ENCODE data around the gene PLPPR1.

The PLPPR1 gene

GRCh38 chr9:101047848-101048397, 19.4 kb downstream of the PLPPR1 start:
- no peak for DNase-seq (ENCODE audit: low read depth)

GRCh38 chr9:101050650-101051049, 22.1 kb downstream of the PLPPR1 start:
- DNase-seq (ENCODE audit: low read depth): no peak

DNA sequence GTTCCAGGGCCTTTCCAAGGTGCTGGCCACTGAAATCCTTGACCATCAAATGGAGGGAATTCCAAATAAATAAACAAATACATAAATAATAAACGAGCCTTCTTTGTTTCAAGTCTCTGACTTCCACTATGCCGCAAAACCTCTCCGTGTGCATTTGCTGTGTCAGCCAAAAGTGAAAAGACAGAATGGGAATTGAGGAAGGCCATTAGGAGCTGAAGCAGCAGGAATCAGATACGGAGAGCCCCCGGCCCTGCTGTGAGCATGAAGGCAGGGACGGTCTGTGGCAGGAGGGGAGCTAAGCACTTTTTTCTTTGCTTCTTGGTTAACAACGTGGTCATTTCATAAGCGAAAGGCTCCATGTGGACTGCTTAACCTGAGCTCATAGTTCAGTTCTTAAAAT, 26.1 kb downstream of the PLPPR1 start:
- no peak for DNase-seq (ENCODE audit: low read depth)

GRCh38 chr9:101055516-101055915, 27.0 kb downstream of the PLPPR1 start:
- no peak for DNase-seq (ENCODE audit: low read depth)

- DNase-seq (ENCODE audit: low read depth): no peak
Observed at GRCh38 chr9:101062686-101063085, 34.2 kb downstream of the PLPPR1 start.

DNA sequence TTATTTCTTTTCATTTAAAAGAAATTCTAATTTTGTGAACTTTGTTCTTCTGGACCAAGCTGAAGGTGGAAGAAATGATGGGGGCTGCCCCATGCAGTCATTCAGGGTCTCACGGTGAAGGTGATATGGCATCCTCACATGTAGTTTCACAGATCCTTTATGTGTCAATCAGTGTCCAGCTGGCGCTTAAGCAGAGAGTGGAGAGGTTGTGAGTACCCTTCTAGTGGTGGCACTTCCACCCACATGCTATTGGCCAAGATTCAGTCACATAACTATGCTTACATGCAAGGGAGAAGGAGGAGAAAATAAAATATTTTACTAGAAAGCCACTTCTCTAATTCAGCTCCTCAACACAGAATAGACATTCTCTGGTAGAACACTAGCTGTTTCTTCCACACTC, 34.7 kb downstream of the PLPPR1 start:
- no peak for DNase-seq (ENCODE audit: low read depth)

- DNase-seq (ENCODE audit: low read depth): no peak
Observed at GRCh38 chr9:101064206-101064605, 35.7 kb downstream of the PLPPR1 start.

DNA sequence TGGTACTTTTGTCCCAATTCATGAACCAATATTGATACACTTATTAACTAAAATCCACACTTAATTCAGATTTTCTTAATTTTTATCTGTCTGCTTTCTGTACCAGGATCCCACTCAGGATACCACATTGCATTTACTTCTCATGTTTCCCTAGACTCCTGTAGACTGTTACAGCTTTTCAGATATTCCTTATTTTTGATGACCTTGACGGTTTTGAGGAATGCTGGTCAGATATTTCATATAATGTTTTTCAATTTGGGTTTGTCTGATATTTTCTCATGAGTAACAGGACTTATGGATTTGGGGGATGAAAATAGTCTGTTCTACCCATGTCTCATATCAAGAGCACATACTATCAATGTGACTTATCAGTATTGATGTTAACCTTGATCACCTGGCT, 37.4 kb downstream of the PLPPR1 start:
- DNase-seq (ENCODE audit: low read depth): no peak

DNA sequence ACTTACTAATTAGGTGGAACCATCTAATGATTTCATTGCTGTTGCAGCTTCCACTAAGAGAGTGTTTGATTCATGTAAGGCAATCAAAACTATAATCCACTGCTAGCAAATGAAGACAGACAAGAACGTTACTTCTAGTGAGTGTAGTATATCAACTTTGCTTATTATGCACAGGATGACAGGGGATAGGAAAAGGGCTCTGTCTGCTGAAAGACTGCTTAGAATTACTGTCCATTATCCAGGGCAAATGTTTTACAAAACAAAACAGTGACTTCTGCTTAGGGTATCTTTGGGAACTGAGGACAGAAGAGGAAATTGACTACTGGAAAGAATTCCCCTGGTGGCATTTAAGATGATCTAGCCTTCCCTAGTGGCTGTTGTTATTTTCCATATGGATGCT, 40.2 kb downstream of the PLPPR1 start:
- DNase-seq (ENCODE audit: low read depth): no peak

GRCh38 chr9:101072259-101072658, 43.7 kb downstream of the PLPPR1 start:
- no peak for DNase-seq (ENCODE audit: low read depth)

DNA sequence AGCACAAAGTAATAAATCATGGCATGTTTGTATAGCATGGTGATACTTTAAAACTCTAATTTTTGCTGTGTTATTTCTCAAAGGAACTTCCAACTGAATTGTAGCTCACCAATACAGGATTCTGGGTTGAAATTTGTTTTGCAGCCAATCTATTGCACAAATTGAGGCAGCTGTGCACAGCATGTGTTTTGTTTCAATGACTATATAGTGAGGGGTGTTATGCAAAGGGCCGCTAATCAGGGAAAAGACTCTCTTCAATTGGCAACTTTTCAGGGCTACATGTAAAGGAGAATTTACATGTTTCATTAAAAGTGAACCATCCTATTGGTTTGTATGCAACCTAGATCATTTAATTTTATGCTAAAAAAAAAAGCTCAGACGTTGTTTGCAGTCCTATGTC, 44.6 kb downstream of the PLPPR1 start:
- DNase-seq (ENCODE audit: low read depth): no peak

DNA sequence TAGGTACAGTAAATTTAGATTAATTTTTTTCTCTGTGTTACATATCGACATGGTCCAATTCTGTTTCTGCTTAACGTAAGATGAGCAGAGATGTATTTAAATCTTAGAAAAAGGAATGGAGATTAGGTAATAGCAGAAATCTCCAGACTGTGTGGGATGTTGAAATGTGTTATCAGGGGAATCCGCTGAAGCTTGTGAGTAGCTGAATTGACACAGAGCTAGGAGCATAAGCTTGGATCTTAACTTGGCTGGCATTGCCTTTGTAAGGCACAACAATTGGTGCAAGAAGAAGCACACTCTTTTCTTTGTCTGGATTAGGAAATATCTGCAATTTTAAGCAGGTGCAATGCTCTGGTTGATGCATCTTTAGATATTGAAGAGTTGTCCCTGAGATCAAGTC, 53.1 kb downstream of the PLPPR1 start:
- no peak for DNase-seq (ENCODE audit: low read depth)

DNA sequence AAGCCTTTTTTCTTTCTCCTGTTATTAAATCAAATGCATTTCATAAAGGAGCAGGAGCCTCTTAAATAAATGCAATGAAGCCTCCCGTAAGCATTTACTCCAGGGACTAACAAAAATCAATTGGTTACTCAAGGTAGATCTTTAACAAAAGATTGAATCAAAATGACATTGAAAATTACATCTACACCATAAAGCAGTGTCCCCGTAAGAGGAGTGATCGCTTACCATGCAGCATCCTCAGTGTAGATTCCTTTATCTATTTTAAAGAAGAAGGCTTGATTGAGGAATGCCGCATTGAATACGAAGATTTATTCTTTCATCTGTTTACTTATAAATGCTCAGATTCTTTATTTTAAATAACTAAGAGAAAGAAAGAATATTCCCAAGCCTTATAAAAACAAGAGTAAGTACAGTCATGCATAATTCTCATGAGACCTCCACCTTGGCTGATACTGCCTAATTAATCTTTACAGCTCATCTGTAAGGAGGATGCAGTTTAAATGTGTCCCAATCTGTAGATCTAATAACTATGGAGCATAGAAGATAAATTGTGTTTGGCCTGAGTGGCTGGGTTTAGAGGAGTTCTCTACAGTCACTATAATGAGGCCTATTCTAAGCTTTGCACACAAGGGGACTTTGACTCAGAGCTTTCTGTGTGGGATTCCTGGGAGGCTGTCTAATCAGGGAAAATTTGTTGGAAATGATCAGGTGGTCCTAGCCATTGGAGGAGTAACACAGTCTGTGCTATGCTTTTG, 55.1 kb downstream of the PLPPR1 start:
- DNase-seq (ENCODE audit: low read depth): no peak

DNA sequence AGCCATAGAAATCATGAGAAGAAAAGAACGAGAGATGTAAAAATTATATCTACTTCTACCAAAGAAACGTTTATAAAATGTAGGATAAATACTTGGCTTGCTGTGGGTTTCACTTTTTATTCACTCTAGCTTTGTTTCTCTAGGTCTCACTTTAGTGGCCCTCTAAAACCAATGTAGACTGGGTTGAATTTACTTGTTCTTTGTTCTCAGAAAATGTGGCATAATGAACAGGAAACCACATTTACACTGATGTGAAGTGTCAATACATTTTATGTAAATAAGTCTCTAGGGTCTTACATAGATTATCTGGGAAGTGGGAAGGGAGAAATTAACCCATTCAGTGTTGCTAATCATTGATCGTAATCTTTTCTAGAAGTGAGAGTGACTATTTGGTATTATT, 58.9 kb downstream of the PLPPR1 start:
- no peak for DNase-seq (ENCODE audit: low read depth)

GRCh38 chr9:101092922-101093321, 64.4 kb downstream of the PLPPR1 start:
- DNase-seq (ENCODE audit: low read depth): no peak

DNA sequence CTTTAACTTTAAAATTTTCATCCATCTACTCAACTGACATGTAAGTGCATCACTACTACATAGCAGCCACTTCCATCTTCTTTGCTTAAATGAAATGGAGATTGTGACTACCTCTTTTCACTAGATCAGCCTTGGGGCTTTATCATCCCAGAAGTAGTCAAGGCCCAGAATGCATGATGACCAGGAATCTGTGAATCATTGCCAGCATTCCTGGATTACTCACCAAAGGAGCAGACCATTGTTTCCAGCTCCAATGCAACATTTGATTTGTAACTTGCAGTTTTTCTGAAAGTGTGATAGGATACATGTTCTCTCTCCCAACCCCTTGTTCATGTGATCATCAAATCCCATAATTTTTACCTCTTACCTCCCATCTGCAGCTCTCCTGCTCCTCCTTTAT, 65.1 kb downstream of the PLPPR1 start:
- no peak for DNase-seq (ENCODE audit: low read depth)

GRCh38 chr9:101094686-101095085, 66.2 kb downstream of the PLPPR1 start:
- DNase-seq (ENCODE audit: low read depth): no peak

GRCh38 chr9:101097210-101097609, 68.7 kb downstream of the PLPPR1 start:
- no peak for DNase-seq (ENCODE audit: low read depth)

DNA sequence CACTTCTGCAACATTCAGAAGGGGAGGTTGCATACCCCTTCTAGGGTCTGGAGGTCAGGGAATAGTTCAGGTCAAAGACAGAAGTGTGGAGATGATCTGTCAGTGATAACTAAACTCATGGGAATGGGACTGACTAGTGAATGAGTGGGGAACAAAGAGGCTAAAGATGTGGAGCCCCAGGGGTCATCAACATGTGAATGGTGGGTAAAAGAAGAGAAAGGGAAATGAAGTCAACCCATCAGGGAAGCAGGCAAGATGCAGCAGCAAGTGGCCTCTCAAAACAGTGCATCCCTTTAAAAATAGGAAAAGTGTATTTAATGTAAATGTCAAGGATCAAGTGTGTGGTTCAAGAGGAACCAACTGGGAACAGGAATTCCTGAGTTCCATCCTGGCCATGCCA, 69.9 kb downstream of the PLPPR1 start:
- no peak for DNase-seq (ENCODE audit: low read depth)

GRCh38 chr9:101114317-101114716, 85.8 kb downstream of the PLPPR1 start:
- no peak for DNase-seq (ENCODE audit: low read depth)

GRCh38 chr9:101115102-101115501, 86.6 kb downstream of the PLPPR1 start:
- no peak for DNase-seq (ENCODE audit: low read depth)

DNA sequence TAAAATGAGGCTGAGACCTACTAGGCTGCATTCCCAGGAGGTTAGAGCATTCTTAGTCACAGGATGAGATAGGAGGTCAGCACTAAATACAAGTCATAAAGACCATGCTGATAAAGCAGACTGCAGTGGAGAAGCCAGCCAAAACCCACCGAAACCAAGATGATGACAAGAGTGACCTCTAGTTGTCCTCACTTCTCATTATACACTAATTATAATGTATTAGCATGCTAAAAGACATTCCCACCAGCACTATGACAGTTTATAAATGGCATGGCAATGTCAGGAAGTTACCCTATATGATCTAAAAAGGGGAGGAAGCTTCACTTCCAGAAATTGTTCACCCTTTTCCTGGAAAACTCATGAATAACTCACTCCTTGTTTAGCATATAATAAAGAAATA, 88.6 kb downstream of the PLPPR1 start:
- DNase-seq (ENCODE audit: low read depth): no peak

GRCh38 chr9:101119206-101119819, 90.8 kb downstream of the PLPPR1 start:
- DNase-seq (ENCODE audit: low read depth): no peak
